GM21619 (cell line): ENCODE results near the gene AGTRAP.

ENCODE experiments used
- ATAC-seq: cut with Tn5 transposase; IDR thresholded peaks from one replicate; pipeline ENCODE4 v1.9.1; 2021; ENCODE audit not compliant: unreplicated experiment

Gene AGTRAP

GRCh38 chr1:11797525-11798216 is 61.7 kb downstream of the AGTRAP start:
- no peak for ATAC-seq

GRCh38 chr1:11799099-11799498 is 63.2 kb downstream of the AGTRAP start:
- no peak for ATAC-seq

GRCh38 chr1:11799896-11800295 is 64.0 kb downstream of the AGTRAP start:
- no peak for ATAC-seq

- ATAC-seq: no peak
Measured at GRCh38 chr1:11800391-11800755, 64.4 kb downstream of the AGTRAP start.
